ENCODE measurements around the gene SMCO3. TPM values are rescaled to one million over a fixed set of nuclear protein-coding genes. Genes with fewer than 3 reads are reported as not detected.

The SMCO3 gene
- total RNA-seq, 1 experiment from 2014 or later: not detected

DNA sequence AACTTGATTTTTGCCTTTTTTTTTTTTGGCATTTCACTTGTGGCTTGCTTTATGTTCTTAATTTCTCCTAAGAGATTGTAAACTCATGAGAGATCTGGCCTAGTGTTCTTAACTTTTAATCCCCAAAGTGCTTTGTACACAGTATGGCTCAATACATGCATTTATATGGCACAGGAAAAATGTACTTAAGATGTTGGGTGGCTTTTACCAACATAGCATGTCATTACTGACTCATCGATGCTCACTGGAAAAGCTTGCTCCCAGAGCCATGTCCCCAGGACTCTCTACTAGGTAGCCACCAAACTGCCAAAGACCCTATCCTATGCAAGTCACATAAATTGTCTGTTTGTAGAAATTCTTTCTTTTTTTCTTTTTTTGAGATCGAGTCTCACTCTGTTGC lies 13.1 kb upstream of the SMCO3 start:
- no peak for DNase-seq (ENCODE audit: low read depth)

- no peak for DNase-seq (ENCODE audit: low read depth)
Observed at GRCh38 chr12:14826491-14826890, 12.5 kb upstream of the SMCO3 start.

GRCh38 chr12:14825256-14825655 lies 11.3 kb upstream of the SMCO3 start:
- DNase-seq (ENCODE audit: low read depth): no peak

GRCh38 chr12:14824012-14824634 lies 10.1 kb upstream of the SMCO3 start:
- no peak for DNase-seq (ENCODE audit: low read depth)

DNA sequence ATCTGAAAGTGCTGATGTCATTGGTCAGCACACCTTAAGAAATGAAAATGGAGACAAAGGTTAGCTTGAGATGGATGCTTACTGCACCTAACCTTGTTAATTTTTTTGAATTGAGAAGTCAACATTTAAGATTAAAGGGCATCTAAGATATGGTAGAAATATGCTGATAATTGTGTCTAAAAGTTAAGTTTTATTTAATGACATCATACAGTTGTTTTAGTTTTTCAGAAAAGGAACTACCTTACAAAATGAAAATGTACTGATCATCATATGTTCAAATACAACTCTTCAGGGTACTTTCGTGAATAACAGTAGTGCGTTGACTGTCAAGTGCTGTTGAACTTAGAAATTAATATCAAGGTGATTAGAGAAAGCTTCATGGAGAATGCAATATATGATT lies 2.5 kb downstream of the SMCO3 start:
- no peak for DNase-seq (ENCODE audit: low read depth)

GRCh38 chr12:14810953-14811483 lies 3.0 kb downstream of the SMCO3 start:
- DNase-seq (ENCODE audit: low read depth): peak; percentile 52

DNA sequence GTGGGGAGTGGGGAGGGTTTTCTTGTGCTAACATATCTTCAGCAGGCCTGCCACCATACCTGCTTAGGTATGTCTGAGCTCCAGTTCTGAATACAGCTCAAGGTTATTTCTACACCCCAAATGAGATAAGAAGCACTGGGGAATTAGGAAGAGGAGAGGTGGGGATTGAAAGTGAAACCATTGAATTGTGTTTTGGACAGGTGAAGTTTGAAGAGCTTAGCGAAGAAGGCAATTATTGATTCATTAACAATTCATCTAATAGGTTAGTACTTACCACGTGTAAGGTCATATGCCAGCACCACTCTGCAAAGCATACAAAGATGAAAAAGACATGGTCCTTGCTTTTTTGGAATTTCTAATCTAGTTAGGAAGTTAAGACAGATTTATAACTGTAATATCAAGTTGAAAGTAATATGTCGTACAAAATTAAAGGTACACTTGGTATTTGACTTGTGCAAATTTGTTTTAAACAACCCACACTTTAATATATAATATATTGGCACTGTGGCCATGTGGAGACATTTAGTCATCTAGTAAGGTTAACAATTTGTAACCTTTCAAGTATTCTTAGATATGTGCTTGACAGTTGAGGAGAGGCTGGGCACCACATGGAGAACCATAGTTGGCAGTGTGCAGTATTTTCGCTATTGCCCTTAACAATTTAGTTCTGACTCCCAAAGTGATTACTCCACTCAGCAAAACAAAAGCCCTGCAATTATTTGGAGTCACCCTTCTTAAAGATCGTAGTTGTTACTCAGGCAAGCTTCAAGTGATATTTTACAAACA lies 3.6 kb downstream of the SMCO3 start:
- no peak for DNase-seq (ENCODE audit: low read depth)

- no peak for DNase-seq (ENCODE audit: low read depth)
Observed at GRCh38 chr12:14803830-14804160, 10.2 kb downstream of the SMCO3 start.

GRCh38 chr12:14803011-14803829 lies 10.8 kb downstream of the SMCO3 start, which contains the start of the genes C12orf60 and WBP11:
C12orf60 (plus strand) TSS chr12:14803670; CDS start chr12:14822936, 19,266 bp downstream.
WBP11 (minus strand) TSS chr12:14803478; CDS start chr12:14801383, 2,095 bp downstream.
- DNase-seq (ENCODE audit: low read depth): peak; percentile 100

GRCh38 chr12:14802721-14803010 lies 11.3 kb downstream of the SMCO3 start:
- no peak for DNase-seq (ENCODE audit: low read depth)

DNA sequence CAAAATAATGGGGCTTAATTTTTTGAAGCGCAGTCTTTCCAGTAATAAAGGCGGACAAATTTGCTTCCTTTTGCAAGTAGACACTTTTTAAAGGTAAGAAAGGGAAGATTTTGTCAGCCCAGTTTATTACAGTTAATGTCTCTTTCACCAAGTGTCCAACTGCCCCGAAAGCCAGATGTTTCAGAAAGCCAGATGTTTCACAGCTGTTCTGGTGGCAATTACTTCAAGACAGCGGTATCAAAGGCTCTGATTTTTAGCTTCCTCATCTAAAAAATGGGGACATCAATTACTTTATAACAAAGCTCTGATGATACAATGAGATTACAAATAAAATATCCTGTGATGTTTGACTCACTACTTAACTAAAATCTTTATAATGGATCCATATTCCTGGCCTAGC lies 11.7 kb downstream of the SMCO3 start:
- DNase-seq (ENCODE audit: low read depth): no peak

DNA sequence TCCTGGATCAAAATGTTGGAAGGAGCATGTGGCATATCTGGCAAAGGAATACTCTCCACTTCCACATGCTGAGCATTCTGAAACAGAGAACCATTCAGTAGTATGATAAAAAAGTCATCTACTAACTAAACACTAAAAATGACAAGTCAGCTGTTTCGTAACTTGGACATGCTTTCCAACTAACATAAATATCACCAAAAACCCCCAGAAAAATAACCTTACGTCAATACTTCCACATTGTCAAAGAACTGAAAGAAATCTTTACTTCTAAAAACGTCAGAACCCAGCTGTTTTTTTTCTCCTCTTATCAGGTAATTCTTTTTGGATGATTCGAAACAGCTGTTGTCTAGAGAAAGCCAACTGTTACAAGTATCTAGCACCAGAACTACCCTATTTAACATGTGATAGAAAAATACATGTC lies 18.9 kb downstream of the SMCO3 start:
- no peak for DNase-seq (ENCODE audit: low read depth)

- DNase-seq (ENCODE audit: low read depth): no peak
Observed at GRCh38 chr12:14785568-14785967, 28.4 kb downstream of the SMCO3 start.

- no peak for DNase-seq (ENCODE audit: low read depth)
Observed at GRCh38 chr12:14784471-14784870, 29.5 kb downstream of the SMCO3 start.

GRCh38 chr12:14782756-14783155 lies 31.2 kb downstream of the SMCO3 start:
- no peak for DNase-seq (ENCODE audit: low read depth)

DNA sequence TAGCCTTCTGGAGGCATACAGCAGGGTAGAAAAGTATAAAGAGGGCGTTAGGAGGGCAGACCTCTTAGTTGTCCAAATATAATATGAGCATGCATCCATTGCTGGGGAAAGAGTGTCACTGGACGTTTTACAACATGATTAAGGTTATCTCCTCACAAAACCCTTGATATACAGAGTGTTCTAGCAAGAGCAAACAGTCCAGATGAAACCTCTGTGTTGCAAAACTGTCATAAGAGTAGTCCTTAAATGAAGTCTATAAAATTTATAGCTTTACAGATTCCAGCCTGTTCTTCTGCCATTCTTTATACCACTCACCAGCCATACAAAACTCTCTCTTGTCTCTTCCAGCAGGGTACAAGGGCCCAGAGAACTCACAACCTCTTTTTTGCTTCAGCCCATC lies 32.4 kb downstream of the SMCO3 start:
- DNase-seq (ENCODE audit: low read depth): no peak

GRCh38 chr12:14780859-14781258 lies 33.1 kb downstream of the SMCO3 start:
- no peak for DNase-seq (ENCODE audit: low read depth)

- DNase-seq (ENCODE audit: low read depth): no peak
Observed at GRCh38 chr12:14779834-14780233, 34.1 kb downstream of the SMCO3 start.

- DNase-seq (ENCODE audit: low read depth): peak; percentile 65
Observed at GRCh38 chr12:14777271-14777670, 36.7 kb downstream of the SMCO3 start.

- peak; percentile 35 for DNase-seq (ENCODE audit: low read depth)
Observed at GRCh38 chr12:14776236-14776961, 37.6 kb downstream of the SMCO3 start.

DNA sequence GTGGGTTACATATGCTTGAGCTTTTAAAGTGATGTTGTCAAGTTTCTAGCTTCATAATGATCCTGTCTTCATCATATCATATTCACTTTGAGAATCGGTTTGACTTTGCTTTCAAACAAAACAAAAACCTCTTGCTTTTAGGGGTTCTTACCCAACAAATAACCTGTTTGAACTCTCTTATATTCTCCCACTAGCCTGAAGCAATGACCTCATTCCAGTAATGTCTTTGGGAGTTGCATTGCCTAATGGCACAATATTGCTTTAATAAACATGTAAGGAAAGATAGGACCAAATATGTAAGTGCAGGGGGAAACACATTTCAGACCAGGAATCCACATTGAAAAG lies 38.4 kb downstream of the SMCO3 start:
- peak; percentile 42 for DNase-seq (ENCODE audit: low read depth)
